ENCODE data around the gene ARHGAP6.

The ARHGAP6 gene

GRCh38 chrX:11655282-11656015 lies 10.3 kb downstream of the ARHGAP6 start:
- no peak overlapping the region for H3K27ac ChIP-seq
- DNase-seq: no peak

GRCh38 chrX:11648705-11649519 lies 16.8 kb downstream of the ARHGAP6 start:
- H3K27ac ChIP-seq: no peak overlapping the region
- no peaks in the 10 kb centered on the region for H3K4me1 ChIP-seq
- no peak for TF ChIP-seq CTCF (IDR thresholded peaks at IDR 0.05)
- no peak for DNase-seq
- intact Hi-C loops (cut with DNase I; ENCODE audit: low total_unique reads): no loop called here
- no peaks in the 10 kb centered on the region for H3K27me3 ChIP-seq
- no peaks in the 10 kb centered on the region for H3K9me3 ChIP-seq
- H3K4me3 ChIP-seq: no peak overlapping the region
- H3K36me3 ChIP-seq: no peaks in the 10 kb centered on the region

More at GRCh38 chrX:11655282-11656015, 10.3 kb downstream of the ARHGAP6 start:
- intact Hi-C loops (cut with DNase I; ENCODE audit: low total_unique reads): no loop called here
- Histone ChIP-seq H3K9me3 (no peaks in the 10 kb centered on the region), H3K27me3 (no peaks in the 10 kb centered on the region), H3K36me3 (no peaks in the 10 kb centered on the region), H3K4me3 (no peak overlapping the region), H3K4me1 (peaks cover 0 to 4% (median 0%) of the 10 kb centered on the region in 4 donors)
- no peak for TF ChIP-seq CTCF (IDR thresholded peaks at IDR 0.05)

GRCh38 chrX:11647138-11647537 lies 18.6 kb downstream of the ARHGAP6 start:
- no peaks in the 10 kb centered on the region for H3K9me3 ChIP-seq
- DNase-seq: no peak
- H3K36me3 ChIP-seq: no peaks in the 10 kb centered on the region
- H3K4me1 ChIP-seq: no peaks in the 10 kb centered on the region
- TF ChIP-seq CTCF (IDR thresholded peaks at IDR 0.05): no peak
- H3K27ac ChIP-seq: no peak overlapping the region
- no peaks in the 10 kb centered on the region for H3K27me3 ChIP-seq
- intact Hi-C loops (cut with DNase I; ENCODE audit: low total_unique reads): no loop called here
- H3K4me3 ChIP-seq: no peak overlapping the region

GRCh38 chrX:11641349-11642065 lies 24.2 kb downstream of the ARHGAP6 start:
- no peaks in the 10 kb centered on the region for H3K27me3 ChIP-seq

More at GRCh38 chrX:11641349-11642065, 24.2 kb downstream of the ARHGAP6 start:
- no peaks in the 10 kb centered on the region for H3K9me3 ChIP-seq
- H3K36me3 ChIP-seq: no peaks in the 10 kb centered on the region
- no peak for TF ChIP-seq CTCF (IDR thresholded peaks at IDR 0.05)
- no peak overlapping the region for H3K27ac ChIP-seq
- no peak for DNase-seq
- intact Hi-C loops (cut with DNase I; ENCODE audit: low total_unique reads): no loop called here
- H3K4me1 ChIP-seq: no peaks in the 10 kb centered on the region
- no peak overlapping the region for H3K4me3 ChIP-seq
